PC-9 (cell line): ENCODE results near the gene CCDC24. TPM values are rescaled to one million over a fixed set of nuclear protein-coding genes. Genes with fewer than 3 reads are reported as not detected.

ENCODE experiments used
- BruUV-seq: library from RNA; stranded (reverse); fragments of 400-500 nt; replicated peaks from 2 replicates; lab custom pipeline; 2021; lab: Mats Ljungman, UMichigan
- CTCF ChIA-PET: fragments of 300-600 bp; sonication (Branson Sonifier 250); formaldehyde crosslinking; loops from one replicate; lab custom pipeline; 2022; ENCODE audit warnings: antibody characterized with exemption; lab: Charles Lee
- POLR2A ChIA-PET: fragments of 300-600 bp; sonication (Branson Sonifier 250); formaldehyde crosslinking; loops from one replicate; lab custom pipeline; 2022; ENCODE audit warnings: antibody characterized with exemption; ENCODE audit not compliant: unreplicated experiment; lab: Charles Lee
- DNase-seq, 2 experiments: peaks; one replicate each; pipeline versions ENCODE4 v3.0.0 to v3.0.0-alpha.2; 2015 to 2022; ENCODE audit warnings: mixed read lengths in 1 of 2
- H2AFZ ChIP-seq: fragments of 200-600 bp; sonication (generic); 2 replicates; pipeline ENCODE4 v1.8.1; 2017; ENCODE audit warnings: antibody characterized with exemption
- H3F3A ChIP-seq: fragments of 200-600 bp; sonication (generic); 2 replicates; pipeline ENCODE4 v1.8.1; 2017; ENCODE audit warnings: antibody characterized with exemption, mild to moderate bottlenecking, low read depth; ENCODE audit not compliant: insufficient read depth
- H3K27ac ChIP-seq: fragments of 200-600 bp; sonication (generic); 2 replicates; pipeline ENCODE4 v1.6.1; 2016; ENCODE audit warnings: mixed run types
- H3K27me3 ChIP-seq: fragments of 200-600 bp; sonication (generic); 2 replicates; pipeline ENCODE4 v1.6.1; 2016; ENCODE audit warnings: low read depth, mixed run types; ENCODE audit not compliant: insufficient read depth
- H3K36me3 ChIP-seq: fragments of 200-600 bp; sonication (generic); 2 replicates; pipeline ENCODE4 v1.6.1; 2016; ENCODE audit warnings: low read depth, mixed run types
- H3K4me1 ChIP-seq: fragments of 200-600 bp; sonication (generic); replicated peaks from 2 replicates; pipeline ENCODE4 v1.6.1; 2016; ENCODE audit warnings: mixed run types; ENCODE audit not compliant: insufficient read depth
- H3K4me2 ChIP-seq: fragments of 200-600 bp; sonication (generic); 2 replicates; pipeline ENCODE4 v1.6.1; 2017; ENCODE audit warnings: mixed run types
- H3K4me3 ChIP-seq: fragments of 200-600 bp; sonication (generic); 2 replicates; pipeline ENCODE4 v1.6.1; 2016; ENCODE audit warnings: mixed run types
- H3K79me2 ChIP-seq: fragments of 200-600 bp; sonication (generic); 2 replicates; pipeline ENCODE4 v1.6.1; 2017; ENCODE audit warnings: low read depth, mixed run types
- H3K9me2 ChIP-seq: fragments of 200-600 bp; sonication (generic); 2 replicates; pipeline ENCODE4 v1.8.1; 2017; ENCODE audit warnings: mild to moderate bottlenecking; ENCODE audit not compliant: insufficient read depth
- H3K9me3 ChIP-seq: fragments of 200-600 bp; sonication (generic); 2 replicates; pipeline ENCODE4 v1.8.1; 2016; ENCODE audit warnings: low read depth; ENCODE audit not compliant: insufficient read depth
- H4K20me1 ChIP-seq: fragments of 200-600 bp; sonication (generic); 2 replicates; pipeline ENCODE4 v1.8.1; 2017; ENCODE audit not compliant: insufficient read depth
- EZH2 ChIP-seq: fragments of 200-600 bp; sonication (generic); IDR thresholded peaks from 2 replicates; pipeline ENCODE4 v1.8.0; 2017; ENCODE audit warnings: antibody characterized with exemption, low read depth
- intact Hi-C: fragments of 100-400 bp; cut with micrococcal nuclease; formaldehyde crosslinking; loops from one replicate; pipeline ENCODE4 v1.10.0; 2022; ENCODE audit not compliant: unreplicated experiment
- total RNA-seq: library from RNA; stranded (reverse); gene quantifications from 2 replicates; pipeline ENCODE4 v1.2.3, GENCODE V29; 2021
- TF ChIP-seq, protein P1 (sequence below): fragments of 200-600 bp; sonication (generic); conservative IDR thresholded peaks from 2 replicates; pipeline ENCODE4 v1.6.1; 2017; ENCODE audit warnings: mixed run types, antibody characterized with exemption, mild to moderate bottlenecking, moderate library complexity

The CCDC24 gene
- total RNA-seq, 1 experiment from 2014 or later = 47.9 TPM

DNA sequence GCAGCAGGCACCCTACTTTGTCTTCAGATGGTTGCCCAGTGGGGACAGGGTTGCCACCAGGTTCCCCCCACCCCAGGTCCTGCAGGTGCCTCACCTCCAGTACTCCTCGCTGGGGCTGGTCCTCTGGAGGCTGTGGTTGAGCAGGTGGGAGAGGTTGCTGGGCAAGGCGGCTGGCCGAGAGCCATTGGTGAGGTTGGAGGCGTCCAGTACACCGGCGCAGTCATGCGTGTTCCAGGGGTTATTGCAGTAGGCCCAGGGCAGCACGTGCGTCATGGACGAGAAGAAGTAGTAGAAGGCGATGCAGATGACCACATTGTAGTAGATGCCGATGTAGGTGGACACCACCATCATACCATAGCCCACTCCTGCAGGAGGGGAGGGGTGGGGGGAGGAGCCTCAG is 16.9 kb downstream of the CCDC24 start:
- peaks cover 24% of the 10 kb centered on the region for H4K20me1 ChIP-seq
- H3K9me3 ChIP-seq = no peaks in the 10 kb centered on the region
- DNase-seq = no peak
- ChIA-PET CTCF (no interaction called here), POLR2A (no interaction called here)
- BruUV-seq = no TSS peak
- intact Hi-C loops = loop anchor here (5.0 kb wide), 2 partner anchors 204 to 644 kb away; partner anchors contain the start of gene DMAP1
- no peaks in the 10 kb centered on the region for H3K79me2 ChIP-seq
- no peaks in the 10 kb centered on the region for H3K4me1 ChIP-seq
- H3K36me3 ChIP-seq = peaks cover 4% of the 10 kb centered on the region; the same call in 1 of the 2 replicates
- TF ChIP-seq EZH2 = no peak
- TF ChIP-seq, protein P1, sequence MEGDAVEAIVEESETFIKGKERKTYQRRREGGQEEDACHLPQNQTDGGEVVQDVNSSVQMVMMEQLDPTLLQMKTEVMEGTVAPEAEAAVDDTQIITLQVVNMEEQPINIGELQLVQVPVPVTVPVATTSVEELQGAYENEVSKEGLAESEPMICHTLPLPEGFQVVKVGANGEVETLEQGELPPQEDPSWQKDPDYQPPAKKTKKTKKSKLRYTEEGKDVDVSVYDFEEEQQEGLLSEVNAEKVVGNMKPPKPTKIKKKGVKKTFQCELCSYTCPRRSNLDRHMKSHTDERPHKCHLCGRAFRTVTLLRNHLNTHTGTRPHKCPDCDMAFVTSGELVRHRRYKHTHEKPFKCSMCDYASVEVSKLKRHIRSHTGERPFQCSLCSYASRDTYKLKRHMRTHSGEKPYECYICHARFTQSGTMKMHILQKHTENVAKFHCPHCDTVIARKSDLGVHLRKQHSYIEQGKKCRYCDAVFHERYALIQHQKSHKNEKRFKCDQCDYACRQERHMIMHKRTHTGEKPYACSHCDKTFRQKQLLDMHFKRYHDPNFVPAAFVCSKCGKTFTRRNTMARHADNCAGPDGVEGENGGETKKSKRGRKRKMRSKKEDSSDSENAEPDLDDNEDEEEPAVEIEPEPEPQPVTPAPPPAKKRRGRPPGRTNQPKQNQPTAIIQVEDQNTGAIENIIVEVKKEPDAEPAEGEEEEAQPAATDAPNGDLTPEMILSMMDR = no peak
- no peak overlapping the region for H3K4me3 ChIP-seq
- no peaks in the 10 kb centered on the region for H3K9me2 ChIP-seq
- H3K27me3 ChIP-seq = no peaks in the 10 kb centered on the region
- H3K4me2 ChIP-seq = no peak overlapping the region
- peaks cover 33% of the 10 kb centered on the region; the same call in 1 of the 2 replicates for H3F3A ChIP-seq
- no peak overlapping the region for H2AFZ ChIP-seq
- H3K27ac ChIP-seq = no peak overlapping the region

DNA sequence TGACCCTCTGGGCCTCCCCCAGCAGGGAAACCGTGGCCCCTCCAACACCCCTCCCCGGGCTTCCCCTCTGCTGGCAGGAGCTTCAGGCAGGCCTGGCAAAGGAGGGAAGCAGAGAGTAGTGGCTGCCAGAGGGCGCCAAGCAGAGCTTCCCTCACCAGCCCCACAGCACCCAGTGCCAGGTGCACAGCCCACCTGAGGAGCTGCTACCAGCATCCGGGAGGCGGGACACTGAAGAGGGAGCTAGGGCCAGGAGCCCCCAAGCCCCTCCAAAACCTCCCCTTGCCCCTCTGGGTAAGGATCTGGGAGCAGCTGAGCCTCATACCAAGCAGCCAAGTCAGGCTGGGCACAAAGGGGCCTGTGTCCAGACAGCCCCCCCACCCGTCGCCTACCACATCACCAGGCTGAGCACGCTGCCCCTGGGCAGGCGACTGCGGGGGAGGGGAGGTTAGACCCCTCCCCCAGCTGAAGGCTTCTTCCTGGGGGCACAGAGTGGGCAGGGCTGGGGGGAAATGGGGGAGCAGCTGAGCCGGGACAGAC is 19.6 kb downstream of the CCDC24 start:
- intact Hi-C loops = no loop called here
- Histone ChIP-seq H3K4me2 (no peak overlapping the region), H3K27me3 (no peaks in the 10 kb centered on the region), H3K36me3 (no peaks in the 10 kb centered on the region), H2AFZ (no peak overlapping the region), H3K4me3 (no peak overlapping the region), H3K79me2 (no peaks in the 10 kb centered on the region), H3K9me2 (no peaks in the 10 kb centered on the region), H3K27ac (no peak overlapping the region), H3K4me1 (no peaks in the 10 kb centered on the region), H3K9me3 (no peaks in the 10 kb centered on the region), H4K20me1 (peaks cover 31% of the 10 kb centered on the region; the same call in 1 of the 2 replicates), H3F3A (peaks cover 23% of the 10 kb centered on the region; the same call in 1 of the 2 replicates)
- CTCF ChIA-PET = interaction anchor here (0.5 kb wide), 1 partner anchor 21 kb away, joined by 8 read pairs; the partner anchor contains the start of gene SLC6A9
- BruUV-seq = no TSS peak
- TF ChIP-seq, protein P1 = no peak
- TF ChIP-seq EZH2 = no peak
- no peak for DNase-seq
- POLR2A ChIA-PET = no interaction called here

DNA sequence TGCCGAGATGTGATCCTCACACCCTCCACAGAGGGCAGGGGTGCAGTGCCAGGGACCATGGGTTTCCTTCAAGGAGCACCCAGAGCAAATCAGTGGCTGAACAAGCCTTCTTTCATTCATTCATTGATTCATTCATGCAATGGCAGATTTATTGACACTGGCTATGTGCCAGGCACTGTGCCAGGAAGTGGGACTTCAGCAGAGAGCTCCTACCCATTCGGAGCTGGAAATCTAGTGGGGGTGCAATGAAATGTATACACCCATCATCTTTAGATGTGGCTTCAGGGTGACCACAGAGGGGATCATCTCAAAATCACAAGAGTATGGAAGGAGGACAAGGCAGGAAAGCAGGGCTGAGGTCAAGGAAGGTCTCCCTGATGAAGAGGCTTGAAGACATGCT is 21.0 kb downstream of the CCDC24 start:
- Histone ChIP-seq H3K9me3 (no peaks in the 10 kb centered on the region), H3K27me3 (no peaks in the 10 kb centered on the region), H3K4me3 (no peak overlapping the region), H3K27ac (no peak overlapping the region), H3K9me2 (no peaks in the 10 kb centered on the region), H2AFZ (no peak overlapping the region), H4K20me1 (peaks cover 31% of the 10 kb centered on the region; the same call in 1 of the 2 replicates), H3K4me1 (no peaks in the 10 kb centered on the region), H3K36me3 (no peaks in the 10 kb centered on the region), H3K79me2 (no peaks in the 10 kb centered on the region), H3F3A (peaks cover 14% of the 10 kb centered on the region; the same call in 1 of the 2 replicates), H3K4me2 (no peak overlapping the region)
- TF ChIP-seq EZH2 = no peak
- TF ChIP-seq, protein P1 = no peak
- POLR2A ChIA-PET = no interaction called here
- intact Hi-C loops = no loop called here
- no TSS peak for BruUV-seq
- CTCF ChIA-PET = no interaction called here
- DNase-seq = no peak
